Activated CD4-positive, alpha-beta memory T cell treated with anti-CD3 and anti-CD28 coated beads for 36 hours (primary cell): ENCODE results near the gene SPON2. TPM values are rescaled to one million over a fixed set of nuclear protein-coding genes. Genes with fewer than 3 reads are reported as not detected.

Experiments used
- CTCF ChIA-PET: fragments of 350-600 bp; sonication (Branson Sonifier 250); formaldehyde crosslinking; loops from one replicate; lab custom pipeline; 2021; ENCODE audit warnings: antibody characterized with exemption, inconsistent platforms; lab: Charles Lee
- POLR2A ChIA-PET: fragments of 350-600 bp; sonication (Branson Sonifier 250); formaldehyde crosslinking; loops from one replicate; lab custom pipeline; 2021; ENCODE audit warnings: antibody characterized with exemption; lab: Charles Lee
- DNase-seq: peaks from one replicate; pipeline ENCODE4 v3.0.0-alpha.2; 2020
- H3K27ac Mint-ChIP-seq: one replicate; pipeline ENCODE4 v1.8.0; 2021; ENCODE audit warnings: mixed read lengths
- H3K27me3 Mint-ChIP-seq: one replicate; pipeline ENCODE4 v1.8.0; 2021; ENCODE audit warnings: mixed read lengths
- H3K36me3 Mint-ChIP-seq: one replicate; pipeline ENCODE4 v1.8.0; 2021; ENCODE audit warnings: mixed read lengths
- H3K4me1 Mint-ChIP-seq: one replicate; pipeline ENCODE4 v1.8.0; 2021; ENCODE audit warnings: low read depth, mixed read lengths
- H3K4me3 Mint-ChIP-seq: one replicate; pipeline ENCODE4 v1.8.0; 2021; ENCODE audit warnings: mild to moderate bottlenecking, mixed read lengths
- H3K9me3 Mint-ChIP-seq: one replicate; pipeline ENCODE4 v1.8.0; 2021; ENCODE audit warnings: mixed read lengths
- intact Hi-C: fragments of 100-400 bp; cut with micrococcal nuclease; formaldehyde crosslinking; loops from one replicate; pipeline ENCODE4 v1.15.1; 2023
- total RNA-seq, 2 experiments: library from RNA; stranded (reverse); gene quantifications; one replicate each; pipeline ENCODE4 v1.2.3, GENCODE V29; 2021

The SPON2 gene
- total RNA-seq, 2 experiments from 2014 or later: 9.0 to 9.5 TPM

GRCh38 chr4:1176398-1177273 is 4.3 kb upstream of the SPON2 start:
- no peak for DNase-seq
- H3K36me3 Mint-ChIP-seq: peaks cover 1% of the 10 kb centered on the region
- H3K4me3 Mint-ChIP-seq: no peak overlapping the region
- peaks cover 13% of the 10 kb centered on the region for H3K27me3 Mint-ChIP-seq
- intact Hi-C loops: no loop called here
- H3K27ac Mint-ChIP-seq: no peak overlapping the region
- ChIA-PET CTCF (no interaction called here), POLR2A (no interaction called here)
- peaks cover 2% of the 10 kb centered on the region for H3K4me1 Mint-ChIP-seq
- peaks cover 8% of the 10 kb centered on the region for H3K9me3 Mint-ChIP-seq

DNA sequence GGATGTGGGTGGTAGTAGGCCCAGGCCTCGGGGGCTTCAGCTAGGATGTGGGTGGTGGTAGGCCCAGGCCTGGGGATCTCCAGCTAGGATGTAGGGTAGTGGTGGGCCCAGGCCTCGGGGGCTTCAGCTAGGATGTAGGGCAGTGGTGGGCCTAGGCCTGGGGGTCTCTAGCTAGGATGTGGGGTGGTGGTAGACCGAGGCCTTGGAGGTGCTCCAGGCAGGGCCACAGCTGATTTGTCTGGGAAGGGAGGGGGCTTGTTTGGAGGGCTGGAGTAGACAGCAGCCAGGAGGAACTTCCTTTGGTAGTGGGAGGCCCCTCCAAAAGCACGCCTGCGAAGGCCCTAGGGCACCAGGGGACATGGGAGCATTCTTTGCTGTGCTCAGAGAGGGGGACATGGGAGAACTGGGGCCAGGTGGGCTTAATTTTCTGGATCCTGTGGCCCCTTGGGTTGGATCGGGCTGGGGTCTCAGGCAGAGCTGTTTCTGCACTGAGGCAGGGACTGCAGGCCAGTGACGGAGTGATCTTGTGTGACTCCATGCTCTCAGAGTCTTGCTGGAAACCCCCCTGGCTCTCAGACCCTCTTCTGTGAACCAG is 3.3 kb upstream of the SPON2 start:
- peaks cover 5% of the 10 kb centered on the region for H3K4me1 Mint-ChIP-seq
- peaks cover 13% of the 10 kb centered on the region for H3K27me3 Mint-ChIP-seq
- no peaks in the 10 kb centered on the region for H3K36me3 Mint-ChIP-seq
- intact Hi-C loops: no loop called here
- ChIA-PET POLR2A (no interaction called here), CTCF (no interaction called here)
- DNase-seq: no peak
- H3K4me3 Mint-ChIP-seq: no peak overlapping the region
- H3K9me3 Mint-ChIP-seq: peaks cover 3% of the 10 kb centered on the region
- H3K27ac Mint-ChIP-seq: no peak overlapping the region

DNA sequence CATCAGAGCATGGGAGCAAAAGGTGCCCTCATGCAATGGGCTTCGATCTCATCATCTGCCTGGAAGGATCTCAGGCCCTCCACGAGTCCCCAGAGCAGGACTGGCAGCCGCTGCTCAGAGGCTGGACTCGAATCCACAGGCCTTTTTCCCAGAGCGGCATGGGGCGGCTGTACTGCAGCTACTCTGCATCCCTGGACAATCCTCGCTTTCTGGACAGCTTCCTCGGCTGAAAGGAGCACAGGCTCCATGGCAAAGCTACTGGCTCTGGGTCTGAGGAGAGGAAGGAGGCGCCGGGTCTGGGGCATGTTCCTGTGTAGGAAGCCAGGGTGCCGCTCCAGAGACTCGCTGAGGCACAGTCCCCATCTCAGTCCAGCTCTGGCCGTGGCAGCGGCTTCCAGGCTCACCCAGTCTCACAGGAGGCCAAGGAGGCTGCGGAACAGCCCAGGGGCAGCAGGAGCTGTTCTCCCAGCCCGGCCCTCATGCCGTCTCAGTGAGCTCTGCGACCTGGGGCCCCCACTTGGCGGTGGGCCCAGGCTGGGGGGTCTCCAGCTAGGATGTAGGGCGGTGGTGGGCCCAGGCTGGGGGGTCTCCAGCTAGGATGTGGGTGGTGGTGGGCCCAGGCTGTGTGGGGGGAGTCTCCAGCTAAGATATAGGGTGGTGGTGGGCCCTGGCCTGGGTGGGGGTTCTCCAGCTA is 2.7 kb upstream of the SPON2 start:
- no peak overlapping the region for H3K4me3 Mint-ChIP-seq
- H3K4me1 Mint-ChIP-seq: peaks cover 5% of the 10 kb centered on the region
- ChIA-PET POLR2A (no interaction called here), CTCF (no interaction called here)
- H3K27ac Mint-ChIP-seq: no peak overlapping the region
- intact Hi-C loops: no loop called here
- H3K27me3 Mint-ChIP-seq: peaks cover 15% of the 10 kb centered on the region
- no peaks in the 10 kb centered on the region for H3K36me3 Mint-ChIP-seq
- DNase-seq: no peak
- no peaks in the 10 kb centered on the region for H3K9me3 Mint-ChIP-seq

DNA sequence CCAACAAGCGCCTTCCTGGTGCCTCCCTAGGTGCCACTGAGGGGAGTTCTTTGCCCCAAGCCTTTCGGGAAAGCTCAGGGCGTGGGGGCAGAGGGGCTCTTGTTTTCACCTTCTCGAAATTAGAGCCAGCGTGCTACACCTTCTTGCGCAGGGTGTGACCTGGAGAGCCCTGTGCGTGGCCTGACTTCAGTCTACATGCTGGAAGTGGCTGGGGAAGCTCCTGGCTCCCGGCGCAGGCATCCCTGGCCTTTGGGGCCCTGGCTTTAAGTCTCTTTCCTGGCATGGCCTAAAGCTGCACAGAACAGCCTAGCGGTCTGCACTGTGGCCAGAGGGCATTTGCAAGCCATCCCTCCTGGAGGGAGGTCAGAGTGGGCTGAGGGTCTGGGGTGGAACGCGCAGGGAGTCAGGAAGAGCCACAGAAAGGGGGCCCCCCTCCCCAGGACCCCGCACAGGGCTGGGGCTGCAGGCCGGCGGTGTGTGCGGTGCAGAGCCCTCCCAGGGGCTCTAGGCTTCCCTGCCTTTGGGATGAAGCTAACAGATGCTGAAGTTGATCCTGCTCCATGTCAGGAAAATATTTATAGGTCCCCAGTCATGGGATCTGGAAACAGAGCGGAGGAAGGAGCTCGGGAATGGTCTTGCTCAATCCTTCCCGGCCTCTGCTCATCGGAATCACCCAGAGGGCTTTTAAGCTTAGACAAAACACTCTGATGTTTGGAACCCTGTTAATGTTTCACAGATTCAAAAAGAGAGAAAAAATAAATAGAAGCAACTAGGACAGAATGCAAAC is 781 bp upstream of the SPON2 start:
- ChIA-PET CTCF (interaction anchor here (1.0 kb wide), 1 partner anchor 13 kb away, joined by 3 read pairs; no protein-coding TSS in a partner anchor), POLR2A (no interaction called here)
- Mint-ChIP-seq H3K36me3 (no peaks in the 10 kb centered on the region), H3K27me3 (peaks cover 19% of the 10 kb centered on the region), H3K27ac (no peak overlapping the region), H3K9me3 (no peaks in the 10 kb centered on the region), H3K4me3 (no peak overlapping the region), H3K4me1 (peaks cover 5% of the 10 kb centered on the region)
- DNase-seq: no peak
- intact Hi-C loops: no loop called here

- POLR2A ChIA-PET: interaction anchor here (0.6 to 1.0 kb wide), 2 partner anchors 95 to 175 kb away, joined by 3 read pairs; partner anchors contain the start of gene UVSSA
- intact Hi-C loops: no loop called here
- peak; percentile 59 for DNase-seq
- CTCF ChIA-PET: interaction anchor here (1.0 to 1.6 kb wide), 3 partner anchors 14 to 114 kb away, joined by 3 to 4 read pairs (median 3); no protein-coding TSS in a partner anchor
- Mint-ChIP-seq H3K27ac (no peak overlapping the region), H3K4me3 (peak overlapping the region; percentile 35), H3K36me3 (no peaks in the 10 kb centered on the region), H3K9me3 (no peaks in the 10 kb centered on the region), H3K27me3 (peaks cover 19% of the 10 kb centered on the region), H3K4me1 (peaks cover 10% of the 10 kb centered on the region)
Observed at GRCh38 chr4:1171311-1172227, 814 bp downstream of the SPON2 start.

- H3K36me3 Mint-ChIP-seq: no peaks in the 10 kb centered on the region
- intact Hi-C loops: no loop called here
- H3K9me3 Mint-ChIP-seq: no peaks in the 10 kb centered on the region
- POLR2A ChIA-PET: interaction anchor here (0.6 to 1.0 kb wide), 2 partner anchors 95 to 176 kb away, joined by 3 read pairs; partner anchors contain the start of gene UVSSA
- no peak overlapping the region for H3K4me3 Mint-ChIP-seq
- no peak overlapping the region for H3K27ac Mint-ChIP-seq
- no peak for DNase-seq
- CTCF ChIA-PET: interaction anchor here (1.0 to 1.6 kb wide), 2 partner anchors 98 to 114 kb away, joined by 3 to 4 read pairs; no protein-coding TSS in a partner anchor
- H3K27me3 Mint-ChIP-seq: peaks cover 19% of the 10 kb centered on the region
- peaks cover 10% of the 10 kb centered on the region for H3K4me1 Mint-ChIP-seq
Observed at GRCh38 chr4:1170976-1171310, 1.4 kb downstream of the SPON2 start.

DNA sequence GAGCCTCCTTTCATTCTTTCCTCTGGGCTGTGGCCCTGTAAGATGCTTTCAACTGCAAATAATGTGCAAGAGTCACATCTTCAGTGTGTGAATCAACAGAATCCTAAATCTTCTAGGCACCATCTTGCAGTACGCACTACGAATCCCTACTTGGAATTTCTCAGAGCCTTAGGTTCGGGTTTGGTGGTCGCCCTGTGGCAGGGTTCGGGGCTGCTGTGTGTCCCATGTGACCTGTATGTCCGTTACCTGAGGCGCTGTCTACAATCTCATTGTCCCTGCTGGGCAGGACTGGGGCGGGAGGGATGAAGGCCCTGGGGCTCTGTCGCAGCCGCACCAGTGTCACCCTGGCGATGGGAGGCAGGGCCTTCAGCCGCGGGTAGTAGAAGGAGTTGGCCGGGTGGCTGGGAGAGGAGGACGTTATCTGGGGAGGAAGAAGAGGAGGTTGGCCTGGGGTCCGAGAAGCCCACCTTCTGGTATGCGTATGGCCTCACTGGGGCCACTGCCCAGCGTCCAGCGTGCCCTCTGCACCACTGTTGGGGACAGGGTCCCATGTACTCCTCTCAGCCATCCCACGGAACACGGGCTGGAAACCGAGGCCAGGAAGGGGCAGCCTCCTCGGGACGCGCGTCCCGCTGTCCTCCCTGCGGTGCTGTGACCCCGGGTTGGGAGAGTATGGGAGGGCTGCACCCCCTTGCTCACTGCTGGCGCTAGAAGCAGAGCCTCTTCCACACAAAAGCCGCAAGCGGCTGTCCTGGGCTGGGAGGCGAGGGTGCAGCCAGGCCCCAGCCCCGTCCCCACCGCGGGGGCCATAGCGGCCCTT is 2.0 kb downstream of the SPON2 start:
- intact Hi-C loops: no loop called here
- Mint-ChIP-seq H3K4me3 (no peak overlapping the region), H3K9me3 (no peaks in the 10 kb centered on the region), H3K27me3 (peaks cover 19% of the 10 kb centered on the region), H3K36me3 (no peaks in the 10 kb centered on the region), H3K27ac (no peak overlapping the region), H3K4me1 (peaks cover 10% of the 10 kb centered on the region)
- ChIA-PET CTCF (interaction anchor here (0.7 to 1.0 kb wide), 2 partner anchors 115 to 116 kb away, joined by 3 to 4 read pairs; no protein-coding TSS in a partner anchor), POLR2A (interaction anchor here (0.6 to 1.0 kb wide), 2 partner anchors 96 to 176 kb away, joined by 3 read pairs; partner anchors contain the start of gene UVSSA)
- DNase-seq: no peak

GRCh38 chr4:1169691-1170096 is 2.7 kb downstream of the SPON2 start:
- intact Hi-C loops: no loop called here
- ChIA-PET CTCF (interaction anchor here (0.7 to 5.0 kb wide), 2 partner anchors 98 to 116 kb away, joined by 4 to 62 read pairs; no protein-coding TSS in a partner anchor), POLR2A (no interaction called here)
- Mint-ChIP-seq H3K27me3 (peaks cover 19% of the 10 kb centered on the region), H3K4me3 (no peak overlapping the region), H3K27ac (no peak overlapping the region), H3K36me3 (no peaks in the 10 kb centered on the region), H3K9me3 (no peaks in the 10 kb centered on the region), H3K4me1 (peaks cover 10% of the 10 kb centered on the region)
- no peak for DNase-seq

DNA sequence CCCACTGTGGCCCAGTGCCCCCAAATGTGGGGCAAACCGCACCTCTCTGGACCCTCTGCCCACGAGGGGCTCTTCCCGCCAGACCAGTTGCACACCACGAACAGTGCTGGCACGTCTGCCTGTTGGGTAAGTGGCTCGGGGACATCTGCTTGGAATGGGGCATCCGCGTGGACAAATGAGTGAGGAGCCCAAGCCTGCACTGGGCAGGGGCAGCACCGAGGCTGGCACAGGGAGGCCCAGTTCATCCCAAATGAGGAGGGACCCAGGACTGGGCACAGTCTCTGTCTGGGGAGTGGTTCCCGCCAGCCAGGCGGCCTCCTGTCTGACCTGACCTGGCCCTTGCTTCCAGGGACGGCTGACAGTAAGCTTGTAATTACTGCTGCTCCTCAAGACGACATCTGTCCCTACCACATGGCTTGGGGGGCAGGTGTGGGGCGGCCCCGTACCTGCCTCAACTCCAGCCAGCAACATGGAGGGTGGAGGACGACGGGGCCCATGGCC is 3.2 kb downstream of the SPON2 start:
- Mint-ChIP-seq H3K4me3 (no peak overlapping the region), H3K27ac (no peak overlapping the region), H3K27me3 (peaks cover 19% of the 10 kb centered on the region), H3K4me1 (peaks cover 10% of the 10 kb centered on the region), H3K36me3 (no peaks in the 10 kb centered on the region), H3K9me3 (no peaks in the 10 kb centered on the region)
- ChIA-PET POLR2A (no interaction called here), CTCF (interaction anchor here (5.0 kb wide), 1 partner anchor 99 kb away, joined by 62 read pairs; no protein-coding TSS in a partner anchor)
- intact Hi-C loops: no loop called here
- no peak for DNase-seq
